HL-60 (cell line): ENCODE measurements around the gene PCYT1B.

Experiments
- DNase-seq, 2 experiments: peaks; one replicate each; pipeline ENCODE4 v3.0.0-alpha.2; 2010 to 2020; ENCODE audit warnings: low read depth in 1 of 2, low spot score in 1 of 2
- H3K27ac ChIP-seq: fragments of 250-450 bp; sonication (Bioruptor Pico); replicated peaks from 2 replicates; pipeline ENCODE4 v1.5.1; 2020; ENCODE audit warnings: mild to moderate bottlenecking, moderate library complexity
- H3K27me3 ChIP-seq: fragments of 250-450 bp; sonication (Bioruptor Pico); 2 replicates; pipeline ENCODE4 v1.5.1; 2021; ENCODE audit warnings: mild to moderate bottlenecking, moderate library complexity; ENCODE audit not compliant: insufficient read depth, poor library complexity, severe bottlenecking
- H3K4me3 ChIP-seq: replicated peaks from 2 replicates; pipeline ENCODE4 v1.5.1; 2011; ENCODE audit warnings: mild to moderate bottlenecking, control low read depth, low read length; ENCODE audit not compliant: insufficient read depth
- CTCF ChIP-seq: IDR thresholded peaks from one replicate; pipeline ENCODE4 v1.5.1; 2011; ENCODE audit warnings: low read length, control low read depth, inconsistent platforms; ENCODE audit not compliant: insufficient read depth
- GABPA ChIP-seq: IDR thresholded peaks from 2 replicates; pipeline ENCODE4 v1.6.1; 2012; ENCODE audit warnings: low read depth
- POLR2AphosphoS5 ChIP-seq: IDR thresholded peaks from 2 replicates; pipeline ENCODE4 v1.6.1; 2012; ENCODE audit warnings: low read depth
- REST ChIP-seq: IDR thresholded peaks from 2 replicates; pipeline ENCODE4 v1.6.1; 2012; ENCODE audit warnings: low read depth; ENCODE audit not compliant: insufficient replicate concordance
- SPI1 ChIP-seq: IDR thresholded peaks from 2 replicates; pipeline ENCODE4 v1.6.1; 2012; ENCODE audit warnings: low read depth, mild to moderate bottlenecking, borderline replicate concordance
- long read RNA-seq: library from polyadenylated mRNA; unstranded; transcript quantifications from one replicate; pipeline ENCODE4 v2.0.0, GENCODE V29; 2020

The PCYT1B gene
- long read RNA-seq: 0 reads

GRCh38 chrX:24647257-24648058 is at the start of gene PCYT1B:
Gene PCYT1B (minus strand): TSS chrX:24647347. CDS start chrX:24647105, 242 bp downstream.
- Histone ChIP-seq H3K27ac (no peak within 1 kb of the TSS), H3K4me3 (peak within 1 kb of the TSS; percentile 19; the same call in 1 of the 2 replicates), H3K27me3 (peaks cover 7% of the 10 kb centered on the region)
- DNase-seq: peak in 1 of 2 experiments; percentile 3
- TF ChIP-seq SPI1: no peak
- no peak for TF ChIP-seq REST
- no peak for TF ChIP-seq GABPA
- no peak for TF ChIP-seq POLR2AphosphoS5
- TF ChIP-seq CTCF: no peak

- H3K27ac ChIP-seq: no peak overlapping the region
- TF ChIP-seq CTCF: no peak
- no peak for TF ChIP-seq POLR2AphosphoS5
- TF ChIP-seq GABPA: no peak
- TF ChIP-seq SPI1: no peak
- TF ChIP-seq REST: no peak
- H3K4me3 ChIP-seq: no peak overlapping the region
- DNase-seq: no peak
- H3K27me3 ChIP-seq: no peaks in the 10 kb centered on the region
Observed at GRCh38 chrX:24696294-24696693, 49.1 kb upstream of the PCYT1B start.

- TF ChIP-seq SPI1: no peak
- TF ChIP-seq REST: no peak
- no peak for TF ChIP-seq CTCF
- no peak for TF ChIP-seq GABPA
- no peak for TF ChIP-seq POLR2AphosphoS5
- no peak for DNase-seq
- no peaks in the 10 kb centered on the region for H3K27me3 ChIP-seq
- H3K27ac ChIP-seq: no peak overlapping the region
- H3K4me3 ChIP-seq: peak overlapping the region; percentile 56
Observed at GRCh38 chrX:24694825-24695224, 47.7 kb upstream of the PCYT1B start.
